ENCODE data around the gene RBMS3. TPM values are rescaled to one million over a fixed set of nuclear protein-coding genes. Genes with fewer than 3 reads are reported as not detected.

Gene RBMS3
- total and polyA plus RNA-seq, 2 of the 8 experiments (the other 6 are each of a cell fraction or from before 2014, with no cell fraction given), result 3.7 to 6.9 TPM

DNA sequence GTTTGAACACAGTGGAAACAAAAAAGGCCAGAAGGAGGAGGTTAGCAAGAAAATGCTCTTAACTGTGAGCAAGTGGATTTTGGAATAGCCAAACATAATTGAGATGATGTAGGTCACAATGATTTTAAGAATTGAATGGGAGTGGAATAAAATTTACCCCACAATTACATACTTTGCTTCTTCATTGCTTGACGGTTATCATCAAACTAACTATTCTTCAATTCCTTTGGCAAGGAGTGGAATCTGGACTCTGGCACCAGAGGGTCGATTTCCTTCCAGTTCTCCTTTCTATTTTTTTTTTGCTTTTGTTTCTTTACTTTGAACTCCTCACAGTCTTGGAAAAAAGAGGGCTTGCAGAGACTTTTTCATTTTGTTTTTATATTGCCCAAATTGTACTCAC lies 691.0 kb downstream of the RBMS3 start (continued):
- TF ChIP-seq SIN3A (conservative IDR thresholded peaks at IDR 0.05 in 1 of 2, IDR thresholded peaks at IDR 0.05 in 1 of 2; ENCODE audit: low read depth in 1 of 2, low read length in 2 of 2), result no peak
- TF ChIP-seq HDAC2 (IDR thresholded peaks at IDR 0.05; ENCODE audit: borderline replicate concordance in 1 of 2, low read depth in 2 of 2, low read length in 2 of 2), result no peak
